Heart right ventricle (tissue), 16 donors: Measurements from ENCODE around the gene MMP8. TPM values are rescaled to one million over a fixed set of nuclear protein-coding genes. Genes with fewer than 3 reads are reported as not detected.

Experiments
- ATAC-seq, 8 donors: fragments of 200-7000 bp; cut with Tn5 transposase; one replicate each; pipeline ENCODE4 v1.9.1; 2020; ENCODE audit warnings: mild to moderate bottlenecking in 8 of 8, moderate library complexity in 8 of 8, moderate number of reproducible peaks in 1 of 8
- DNase-seq, 2 donors: peaks; one replicate each; pipeline ENCODE4 v3.0.0-alpha.2; 2020
- H3K27ac ChIP-seq, 10 donors: fragments of 200-600 bp; sonication (generic) in 2 of 10; one replicate each; pipeline versions ENCODE4 v1.5.0 to v1.8.0; 2020 to 2022; ENCODE audit warnings: mild to moderate bottlenecking in 3 of 10
- H3K27me3 ChIP-seq, 7 donors: fragments of 200-600 bp; one replicate each; pipeline ENCODE4 v1.8.0; 2021 to 2022; ENCODE audit warnings: mild to moderate bottlenecking in 2 of 7
- H3K36me3 ChIP-seq, 9 donors: fragments of 200-600 bp; sonication (generic) in 1 of 9; one replicate each; pipeline versions ENCODE4 v1.5.0 to v1.8.0; 2020 to 2022; ENCODE audit warnings: mild to moderate bottlenecking in 2 of 9
- H3K4me1 ChIP-seq, 9 donors: fragments of 200-600 bp; sonication (generic) in 1 of 9; one replicate each; pipeline versions ENCODE4 v1.5.0 to v1.8.0; 2020 to 2022; ENCODE audit warnings: mild to moderate bottlenecking in 4 of 9
- H3K4me3 ChIP-seq, 10 donors: fragments of 200-600 bp; sonication (generic) in 2 of 10; one replicate each; pipeline versions ENCODE4 v1.5.0 to v1.8.0; 2020 to 2022; ENCODE audit warnings: mild to moderate bottlenecking in 7 of 10, moderate library complexity in 2 of 10
- H3K9me3 ChIP-seq, 11 donors: fragments of 200-600 bp in 10 of 11; sonication (generic) in 2 of 11; one replicate each; pipeline versions ENCODE4 v1.5.0 to v1.8.0; 2013 to 2022; ENCODE audit warnings: mild to moderate bottlenecking in 2 of 11, control low read depth in 1 of 11, moderate library complexity in 1 of 11
- CTCF ChIP-seq, 9 donors: fragments of 200-600 bp; sonication (generic) in 2 of 9; IDR thresholded peaks; one replicate each; pipeline versions ENCODE4 v1.5.0 to v1.8.0; 2021 to 2022; ENCODE audit warnings: antibody characterized with exemption in 9 of 9, mild to moderate bottlenecking in 5 of 9, moderate library complexity in 1 of 9
- WGBS, 2 donors: extraction: QIAGEN DNeasy Blood & Tissue Kit; methylation state at CpG; one replicate each; pipeline ENCODE4 v1.1.7; 2013; ENCODE audit warnings: inconsistent platforms in 1 of 2; 5-methylcytosine and 5-hydroxymethylcytosine counted together
- intact Hi-C, 10 donors: fragments of 100-400 bp; cut with DNase I; formaldehyde crosslinking; loops; one replicate each; pipeline versions ENCODE4 v1.11.1 to v1.14.2; 2022
- polyA plus RNA-seq, 2 donors: library from polyadenylated mRNA; stranded (reverse); fragments of 200-250 nt; gene quantifications; one replicate each; pipeline ENCODE4 v1.2.3, GENCODE V29; 2013
- total RNA-seq, 10 donors: library from RNA; stranded (reverse); fragmentation: NEBNext Ultra II Directional in 3 of 10; extraction: Animal tissue kit (Norgen Biotek cat#: 25700) in 3 of 10; gene quantifications; one replicate each; pipeline versions ENCODE4 v1.2.1 to v1.2.4, GENCODE V29; 2021 to 2023
- donor health status: Arrhythmogenic right ventricular cardiomyopathy.
- donor health status: ischemic (EF 13 %, LVEDD 7.1; RV severe dilation, severe dysfunction).
- donor health status: healthy with polysubstance abuse.
- donor health status: DM: no; HTN: yes; CAD: no.
- donor health status: DM: no; HTN: no; CAD: no.
- donor health status: ischemic (EF 25% LVEDD 6.9; RV normal size, moderate dysfunction).
- donor health status: ischemic (EF 25% LVEDD 5.7; RV mildly dilated, moderate dysfunction).
- donor health status: healthy.
- donor health status: DM: yes; HTN: yes; CAD: no.
- donor health status: Ischemic cardiomyopathy.
- donor health status: ischemic (EF 35%, LVEDD 5.7; RV mildly dilated, moderate dysfunction).
- donor health status: nonischemic (EF 11% LVEDD 7.7; RV severe dilation, severe dysfunction).
- donor health status: DM: yes; HTN: yes; CAD: no.
- donor health status: PGD.
- donor health status: ischemic (EF 29% LVEDD 5.4; RV normal size, mild dysfunction).
- donor health status: nonischemic (EF 23%, LVEDD 6.1; RV moderate dilation, normal function).

MMP8 gene
- total and polyA plus RNA-seq, 12 donors: 0.13 to 1.4 (median 0.22) TPM; not detected in 8

- ATAC-seq (no peak), DNase-seq (no peak)
- peaks cover 0 to 26% (median 0%) of the 10 kb centered on the region in 7 donors for H3K27me3 ChIP-seq
- peaks cover 0 to 17% (median 0%) of the 10 kb centered on the region in 9 donors for H3K4me1 ChIP-seq
- H3K9me3 ChIP-seq: no peaks in the 10 kb centered on the region
- H3K36me3 ChIP-seq: no peaks in the 10 kb centered on the region
- H3K4me3 ChIP-seq: no peak overlapping the region
- TF ChIP-seq CTCF (IDR thresholded peaks at IDR 0.05): no peak
- WGBS, 2 donors: 63 to 74% methylated on average over 9 of the region's 9 CpGs
- no peak overlapping the region for H3K27ac ChIP-seq
- intact Hi-C loops: loop anchor here in 6 of 10 donors (5.0 to 10.0 kb wide), 4 partner anchors 205 to 215 kb away; no protein-coding TSS in a partner anchor
Measured at GRCh38 chr11:102729849-102730815, 5.4 kb upstream of the MMP8 start.

- ATAC-seq: peak in 1 of 8 donors; percentile 55
- 78 to 79% methylated on average over 2 of the region's 2 CpGs for WGBS, 2 donors
Measured at GRCh38 chr11:102727890-102728289, 3.1 kb upstream of the MMP8 start.

GRCh38 chr11:102722821-102723220 lies 1.9 kb downstream of the MMP8 start:
- no peaks in the 10 kb centered on the region for H3K36me3 ChIP-seq
- no peak for TF ChIP-seq CTCF (IDR thresholded peaks at IDR 0.05)
- H3K9me3 ChIP-seq: peaks cover 0 to 6% (median 0%) of the 10 kb centered on the region in 11 donors
- no peaks in the 10 kb centered on the region for H3K27me3 ChIP-seq
- H3K27ac ChIP-seq: no peak overlapping the region
- ATAC-seq: no peak
- peaks cover 0 to 26% (median 0%) of the 10 kb centered on the region in 9 donors for H3K4me1 ChIP-seq
- no peak for DNase-seq
- intact Hi-C loops: no loop called here
- H3K4me3 ChIP-seq: no peak overlapping the region

More at GRCh38 chr11:102727890-102728289, 3.1 kb upstream of the MMP8 start:
- no peaks in the 10 kb centered on the region for H3K36me3 ChIP-seq
- intact Hi-C loops: no loop called here
- no peak for TF ChIP-seq CTCF (IDR thresholded peaks at IDR 0.05)
- H3K27me3 ChIP-seq: peaks cover 0 to 9% (median 0%) of the 10 kb centered on the region in 7 donors
- no peak overlapping the region for H3K4me3 ChIP-seq
- H3K9me3 ChIP-seq: peaks cover 0 to 6% (median 0%) of the 10 kb centered on the region in 11 donors
- H3K27ac ChIP-seq: peak overlapping the region in 1 of 10 donors; percentile 14
- peaks cover 0 to 24% (median 0%) of the 10 kb centered on the region in 9 donors for H3K4me1 ChIP-seq
- no peak for DNase-seq

GRCh38 chr11:102719620-102720277 lies 5.0 kb downstream of the MMP8 start:
- no peaks in the 10 kb centered on the region for H3K36me3 ChIP-seq
- no peak for TF ChIP-seq CTCF (IDR thresholded peaks at IDR 0.05)
- peaks cover 0 to 18% (median 0%) of the 10 kb centered on the region in 9 donors for H3K4me1 ChIP-seq
- 56 to 63% methylated on average over 4 of the region's 4 CpGs for WGBS, 2 donors
- peaks cover 0 to 6% (median 0%) of the 10 kb centered on the region in 11 donors for H3K9me3 ChIP-seq
- H3K27me3 ChIP-seq: peaks cover 0 to 4% (median 0%) of the 10 kb centered on the region in 7 donors
- H3K4me3 ChIP-seq: no peak overlapping the region
- no peak for ATAC-seq
- H3K27ac ChIP-seq: no peak overlapping the region
- DNase-seq: no peak
- intact Hi-C loops: no loop called here
